Fibroblast of pulmonary artery (primary cell): ENCODE results near the gene PLAC9.
A peak's percentile ranks its signal among the peaks of the same experiment; 100 is the strongest.

Experiments used
- DNase-seq: peaks from one replicate; pipeline ENCODE4 v3.0.0-alpha.2; 2010; ENCODE audit warnings: low read depth
- H3K4me3 ChIP-seq: replicated peaks from 2 replicates; pipeline ENCODE4 v1.5.1; 2011; ENCODE audit warnings: low read depth, mild to moderate bottlenecking, control low read depth, low read length, moderate library complexity
- CTCF ChIP-seq: IDR thresholded peaks from 2 replicates; pipeline ENCODE4 v1.5.1; 2011; ENCODE audit warnings: mild to moderate bottlenecking, control low read depth, low read length, inconsistent platforms; ENCODE audit errors: missing control alignments

PLAC9 gene

DNA sequence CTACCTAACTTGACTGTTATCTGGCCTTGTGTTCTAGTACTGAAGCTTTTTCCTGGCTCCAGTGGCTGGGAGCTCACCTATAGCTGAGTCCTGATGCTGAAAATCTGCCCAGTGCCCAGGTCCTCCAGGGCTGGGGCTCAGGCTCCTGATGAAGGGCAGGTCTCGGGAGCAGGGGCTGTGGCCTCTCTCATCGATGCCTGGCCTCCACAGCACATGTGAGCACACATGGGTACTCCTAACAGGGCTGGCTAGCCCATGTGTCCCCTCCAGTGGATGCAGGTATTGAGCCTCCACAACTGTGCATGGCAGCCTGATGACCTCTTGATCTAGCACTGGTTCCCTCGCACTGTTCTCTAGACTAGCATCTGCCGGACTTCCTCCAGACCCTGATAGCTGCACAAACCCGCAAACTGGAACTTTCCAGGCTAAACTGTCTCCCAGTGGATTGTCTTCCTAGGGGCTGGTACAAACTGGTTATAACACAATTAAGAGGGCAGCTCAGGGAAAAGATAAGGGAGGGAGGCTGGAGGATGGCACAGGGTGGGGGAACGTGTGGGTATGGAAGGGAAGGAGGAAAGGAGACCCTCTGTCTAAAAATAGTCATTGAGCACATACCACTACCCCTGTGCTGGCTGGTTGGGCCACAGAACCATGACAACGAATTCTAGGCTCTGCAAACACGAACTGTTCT is 35.1 kb downstream of the PLAC9 start:
- no peak for TF ChIP-seq CTCF
- H3K4me3 ChIP-seq = no peak overlapping the region

DNA sequence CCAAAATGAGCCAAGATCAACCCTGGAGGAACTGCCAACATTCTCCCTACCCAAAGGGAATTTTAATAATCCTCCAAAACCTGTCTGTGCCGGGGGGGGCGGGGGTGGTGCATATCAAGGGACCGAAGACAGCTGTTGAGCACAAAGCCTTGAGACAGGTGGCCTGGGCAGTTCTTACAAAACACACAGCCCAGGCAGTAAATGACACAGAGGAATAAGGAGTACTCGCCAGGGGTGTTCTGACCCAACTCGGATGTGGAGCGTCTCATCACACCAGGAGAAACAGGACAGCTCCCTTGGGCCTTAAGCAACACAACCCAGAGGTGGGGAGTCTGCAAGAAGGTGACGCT is 35.6 kb downstream of the PLAC9 start:
- no peak for DNase-seq
- no peak for TF ChIP-seq CTCF
- no peak overlapping the region for H3K4me3 ChIP-seq

More for the DNA sequence above, 35.1 kb downstream of the PLAC9 start:
- DNase-seq = no peak

GRCh38 chr10:80168679-80169380 is 36.3 kb downstream of the PLAC9 start:
- H3K4me3 ChIP-seq = no peak overlapping the region
- no peak for DNase-seq
- TF ChIP-seq CTCF = peak; percentile 20

DNA sequence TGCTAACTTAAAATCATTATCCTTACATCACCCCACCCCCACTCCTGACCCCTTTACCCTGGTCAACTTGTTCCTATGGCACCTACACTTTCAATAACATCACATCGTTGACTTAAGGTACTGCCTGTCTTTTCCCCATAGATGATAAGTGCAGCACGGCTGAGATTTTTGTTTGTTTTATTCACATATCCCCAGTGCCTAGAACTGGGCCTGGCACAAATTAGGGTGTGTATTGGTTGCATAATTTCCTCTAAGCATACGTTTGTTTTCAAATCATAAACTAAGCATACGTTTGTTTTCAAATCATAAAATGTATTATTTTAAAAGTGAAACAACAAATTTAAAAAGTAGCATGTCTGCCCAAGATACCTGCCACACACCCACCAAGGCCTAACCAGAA is 37.5 kb downstream of the PLAC9 start:
- no peak overlapping the region for H3K4me3 ChIP-seq
- TF ChIP-seq CTCF = no peak
- DNase-seq = no peak

DNA sequence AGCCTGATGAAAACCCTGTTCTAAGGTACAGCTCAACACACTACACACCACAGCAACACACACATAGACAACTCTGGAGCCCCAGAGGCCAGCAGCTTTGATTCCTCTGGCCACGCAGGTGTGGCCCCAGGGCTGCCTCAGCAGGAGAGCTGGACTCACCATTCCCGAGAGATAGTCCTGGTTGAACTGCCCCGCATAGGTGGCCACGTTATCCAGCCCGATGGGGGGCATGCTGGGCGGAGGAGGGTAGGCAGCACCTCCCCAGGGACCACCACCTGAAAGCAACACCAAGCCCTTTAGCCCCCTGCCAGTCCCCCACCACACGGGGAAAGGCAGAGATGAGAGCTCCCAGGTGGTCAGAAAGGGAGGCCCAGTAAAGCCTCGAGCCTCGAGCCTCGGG is 38.1 kb downstream of the PLAC9 start:
- TF ChIP-seq CTCF = no peak
- DNase-seq = no peak
- no peak overlapping the region for H3K4me3 ChIP-seq

GRCh38 chr10:80171248-80171660 is 38.7 kb downstream of the PLAC9 start:
- no peak for DNase-seq

More at GRCh38 chr10:80171248-80171660, 38.7 kb downstream of the PLAC9 start:
- H3K4me3 ChIP-seq = no peak overlapping the region
- no peak for TF ChIP-seq CTCF
